Activated T-helper 1 cell treated with Interleukin-2 at 50 U/mL for 16 hours (primary cell): Measurements from ENCODE around the gene USP6NL.

Experiments used
- DNase-seq: peaks from one replicate; pipeline ENCODE4 v3.0.0-alpha.2; 2020; ENCODE audit warnings: low read depth

The USP6NL gene

GRCh38 chr10:11593612-11594011 lies 17.8 kb downstream of the USP6NL start:
- no peak for DNase-seq

- DNase-seq = no peak
Observed at GRCh38 chr10:11589738-11590137, 21.7 kb downstream of the USP6NL start.

GRCh38 chr10:11588873-11589574 lies 22.4 kb downstream of the USP6NL start:
- no peak for DNase-seq

GRCh38 chr10:11587722-11588259 lies 23.7 kb downstream of the USP6NL start:
- DNase-seq = no peak

GRCh38 chr10:11586170-11586569 lies 25.3 kb downstream of the USP6NL start:
- no peak for DNase-seq

GRCh38 chr10:11581213-11581612 lies 30.2 kb downstream of the USP6NL start:
- no peak for DNase-seq

- DNase-seq = no peak
Observed at GRCh38 chr10:11579885-11580284, 31.6 kb downstream of the USP6NL start.

- DNase-seq = no peak
Observed at GRCh38 chr10:11578802-11579255, 32.6 kb downstream of the USP6NL start.

- no peak for DNase-seq
Observed at GRCh38 chr10:11576092-11576809, 35.2 kb downstream of the USP6NL start.

GRCh38 chr10:11573497-11573896 lies 38.0 kb downstream of the USP6NL start:
- DNase-seq = no peak

GRCh38 chr10:11570751-11571150 lies 40.7 kb downstream of the USP6NL start:
- DNase-seq = no peak

- DNase-seq = no peak
Observed at GRCh38 chr10:11569471-11569870, 42.0 kb downstream of the USP6NL start.

GRCh38 chr10:11568578-11568977 lies 42.9 kb downstream of the USP6NL start:
- no peak for DNase-seq

- DNase-seq = no peak
Observed at GRCh38 chr10:11564741-11565140, 46.7 kb downstream of the USP6NL start.

- no peak for DNase-seq
Observed at GRCh38 chr10:11563936-11564335, 47.5 kb downstream of the USP6NL start.

GRCh38 chr10:11562888-11563287 lies 48.6 kb downstream of the USP6NL start:
- DNase-seq = no peak

- no peak for DNase-seq
Observed at GRCh38 chr10:11560076-11560709, 51.3 kb downstream of the USP6NL start.

- no peak for DNase-seq
Observed at GRCh38 chr10:11557967-11558366, 53.5 kb downstream of the USP6NL start.

- no peak for DNase-seq
Observed at GRCh38 chr10:11557513-11557912, 53.9 kb downstream of the USP6NL start.

GRCh38 chr10:11555556-11555955 lies 55.9 kb downstream of the USP6NL start:
- no peak for DNase-seq

GRCh38 chr10:11553773-11554381 lies 57.6 kb downstream of the USP6NL start:
- DNase-seq = no peak

GRCh38 chr10:11551916-11552602 lies 59.4 kb downstream of the USP6NL start:
- DNase-seq = no peak
